K562 (cell line): ENCODE measurements around the gene ADI1. TPM values are rescaled to one million over a fixed set of nuclear protein-coding genes. Genes with fewer than 3 reads are reported as not detected.

ENCODE experiments used
- ATAC-seq: fragments of 200-7000 bp; cut with Tn5 transposase; 3 replicates; pipeline ENCODE4 v1.9.1; 2020; ENCODE audit warnings: moderate library complexity
- BruUV-seq: library from RNA; stranded (reverse); fragments of 400-500 nt; replicated peaks from 2 replicates; lab custom pipeline; 2021; lab: Mats Ljungman, UMichigan
- CTCF ChIA-PET: fragments of 300-600 bp; formaldehyde crosslinking; extraction: SDS; loops from one replicate; lab custom pipeline; 2021; ENCODE audit warnings: low intra/inter-chr PET ratio; lab: Yijun Ruan, JAX
- POLR2A ChIA-PET: fragments of 300-600, 350-650 bp; sonication (Branson Sonifier 250); formaldehyde crosslinking; extraction: SDS; loops from one replicate; lab custom pipeline; 2021; ENCODE audit warnings: antibody characterized with exemption, inconsistent platforms; lab: Yijun Ruan, JAX
- DNase-seq, 4 experiments: peaks; one replicate each; pipeline versions ENCODE4 v3.0.0 to v3.0.0-alpha.2; 2011 to 2018; ENCODE audit warnings: low spot score in 3 of 4, mixed read lengths in 3 of 4; ENCODE audit errors: extremely low read depth in 1 of 4
- FAIRE-seq: peaks from 2 replicates; lab custom pipeline; 2011; peaks lifted over from hg19 to GRCh38; lab: Jason Lieb, UNC
- H2AFZ ChIP-seq: 2 replicates; pipeline ENCODE4 v1.6.0; 2011; ENCODE audit warnings: low read depth, low read length, control low read depth, inconsistent platforms
- H3K27ac ChIP-seq: fragments of 200-600 bp; 3 replicates; pipeline ENCODE4 v1.8.0; 2011; ENCODE audit warnings: low read depth, mild to moderate bottlenecking, control low read depth, inconsistent platforms, low read length, moderate library complexity, mixed read lengths; ENCODE audit errors: extremely low read depth
- H3K27me3 ChIP-seq, 2 experiments: fragments of 300-600 bp in 1 of 2; 2 replicates in 1 of 2; 3 replicates in 1 of 2; pipeline versions ENCODE4 v1.6.0 to v1.8.0; 2011; ENCODE audit warnings: inconsistent platforms in 2 of 2, low read length in 2 of 2, mild to moderate bottlenecking in 1 of 2, mixed read lengths in 1 of 2, moderate library complexity in 1 of 2; ENCODE audit not compliant: control insufficient read depth in 2 of 2, insufficient read depth in 2 of 2
- H3K36me3 ChIP-seq: fragments of 300-600 bp; 3 replicates; pipeline ENCODE4 v1.8.0; 2011; ENCODE audit warnings: mild to moderate bottlenecking, low read length, inconsistent platforms; ENCODE audit not compliant: control insufficient read depth, insufficient read depth
- H3K4me1 ChIP-seq, 2 experiments: fragments of 200-600 bp in 1 of 2; replicated peaks in 1 of 2; 2 replicates in 1 of 2; 3 replicates in 1 of 2; pipeline versions ENCODE4 v1.5.1 to v1.8.0; 2011; ENCODE audit warnings: inconsistent platforms in 2 of 2, low read length in 2 of 2, mild to moderate bottlenecking in 1 of 2, mixed read lengths in 1 of 2, moderate library complexity in 1 of 2; ENCODE audit not compliant: control insufficient read depth in 2 of 2, insufficient read depth in 2 of 2
- H3K4me2 ChIP-seq: 2 replicates; pipeline ENCODE4 v1.6.1; 2011; ENCODE audit warnings: low read length, control low read depth, inconsistent platforms, mixed read lengths; ENCODE audit not compliant: insufficient read depth
- H3K4me3 ChIP-seq: fragments of 200-600 bp; sonication (generic), shearing (Covaris generic); 2 replicates; pipeline ENCODE4 v1.5.1; 2016; ENCODE audit warnings: control low read depth, inconsistent platforms
- H3K79me2 ChIP-seq: fragments of 200-600 bp; 3 replicates; pipeline ENCODE4 v1.8.0; 2011; ENCODE audit warnings: low read length, inconsistent platforms; ENCODE audit not compliant: control insufficient read depth, insufficient read depth
- H3K9ac ChIP-seq, 2 experiments: 2 replicates each; pipeline versions ENCODE4 v1.6.0 to v1.6.1; 2011; ENCODE audit warnings: low read depth in 2 of 2, low read length in 2 of 2, control low read depth in 1 of 2, inconsistent platforms in 1 of 2, mild to moderate bottlenecking in 1 of 2, mixed read lengths in 1 of 2; ENCODE audit not compliant: insufficient read depth in 1 of 2
- H3K9me1 ChIP-seq: one replicate; pipeline ENCODE4 v1.6.0; 2011; ENCODE audit warnings: inconsistent platforms, mild to moderate bottlenecking, low read length, moderate library complexity; ENCODE audit not compliant: control insufficient read depth, insufficient read depth
- H3K9me3 ChIP-seq: replicated peaks from 2 replicates; pipeline ENCODE4 v1.5.1; 2011; ENCODE audit warnings: low read depth, low read length, inconsistent platforms; ENCODE audit not compliant: control insufficient read depth, insufficient read depth
- H4K20me1 ChIP-seq: replicated peaks from 2 replicates; pipeline ENCODE4 v1.6.1; 2011; ENCODE audit warnings: low read length, inconsistent platforms, mixed read lengths; ENCODE audit not compliant: control insufficient read depth, insufficient read depth
- HCFC1 ChIP-seq: IDR thresholded peaks from 2 replicates; pipeline ENCODE4 v1.6.1; 2012; ENCODE audit warnings: low read depth, low read length, improper control_type of control experiment
- IFI16 ChIP-seq: fragments of 250-450 bp; sonication (Bioruptor Pico); IDR thresholded peaks from 2 replicates; pipeline ENCODE4 v2.1.2; 2022; ENCODE audit warnings: mild to moderate bottlenecking, inconsistent platforms
- SMAD3 ChIP-seq: fragments of 450-650 bp; formaldehyde crosslinking; conservative IDR thresholded peaks from 2 replicates; pipeline ENCODE4 v1.4.0; 2020; ENCODE audit warnings: mild to moderate bottlenecking
- XRCC4 ChIP-seq: IDR thresholded peaks from one replicate; pipeline ENCODE4 v1.6.1; 2011; ENCODE audit not compliant: insufficient read depth, insufficient read length; ENCODE audit errors: extremely low read depth
- ZNF41 ChIP-seq: fragments of 250-450 bp; sonication (Bioruptor Pico); conservative IDR thresholded peaks from 2 replicates; pipeline ENCODE4 v1.4.0; 2020; ENCODE audit warnings: mild to moderate bottlenecking
- ZNF551 ChIP-seq: fragments of 250-450 bp; sonication (Bioruptor Pico); IDR thresholded peaks from 2 replicates; pipeline ENCODE4 v1.5.0; 2021; ENCODE audit warnings: mild to moderate bottlenecking, moderate library complexity
- WGBS: fragments of 100-300 bp; shearing (Covaris generic); methylation state at CpG from one replicate; pipeline ENCODE4 v1.1.6; 2016; ENCODE audit warnings: low coverage, mixed read lengths; ENCODE audit not compliant: insufficient coverage; ENCODE audit errors: missing lambda C conversion rate; 5-methylcytosine and 5-hydroxymethylcytosine counted together
- in situ Hi-C: fragments of 300-500 bp; cut with MboI; formaldehyde crosslinking; loops from 4 replicates; pipeline ENCODE4 v1.15.0; 2018; ENCODE audit warnings: inconsistent platforms, mixed read lengths
- intact Hi-C: fragments of 100-400 bp; cut with micrococcal nuclease; formaldehyde crosslinking; loops from 2 replicates; pipeline ENCODE4 v1.14.2; 2022
- polyA plus RNA-seq, 8 experiments: library from polyadenylated mRNA; depleted of rRNA in 4 of 8; stranded (reverse) in 5 of 8; unstranded in 3 of 8; fragments of >200 nt; fragmentation: Nextera tagmentation in 2 of 8; fragmentation: Illumina TruSeq in 1 of 8; extraction: Ambion mirVana in 2 of 8; extraction: Trizol in 1 of 8; gene quantifications; 2 replicates each; pipeline versions ENCODE4 v1.2.1 to v1.2.3, GENCODE V29; 2011 to 2014; ENCODE audit warnings: inconsistent platforms in 1 of 8, missing spikeins in 1 of 8
- total RNA-seq, 7 experiments: library from RNA; depleted of rRNA in 6 of 7; stranded (reverse); fragments of >200 nt in 6 of 7; fragmentation: Illumina TruSeq in 2 of 7; extraction: Trizol in 2 of 7; gene quantifications; 2 replicates each; pipeline versions ENCODE4 v1.2.1 to v1.2.3, GENCODE V29; 2011 to 2021; ENCODE audit warnings: low replicate concordance in 1 of 7
- TF ChIP-seq, protein P1 (sequence below): sonication (generic); formaldehyde crosslinking; IDR thresholded peaks from 2 replicates; pipeline ENCODE4 v1.8.1; 2023; ENCODE audit warnings: mild to moderate bottlenecking, missing genetic modification reagents

The ADI1 gene
- total and polyA plus RNA-seq, 9 of the 15 experiments (the other 6 are each of a cell fraction or from before 2014, with no cell fraction given) = 6.1 to 51.0 (median 27.1) TPM

DNA sequence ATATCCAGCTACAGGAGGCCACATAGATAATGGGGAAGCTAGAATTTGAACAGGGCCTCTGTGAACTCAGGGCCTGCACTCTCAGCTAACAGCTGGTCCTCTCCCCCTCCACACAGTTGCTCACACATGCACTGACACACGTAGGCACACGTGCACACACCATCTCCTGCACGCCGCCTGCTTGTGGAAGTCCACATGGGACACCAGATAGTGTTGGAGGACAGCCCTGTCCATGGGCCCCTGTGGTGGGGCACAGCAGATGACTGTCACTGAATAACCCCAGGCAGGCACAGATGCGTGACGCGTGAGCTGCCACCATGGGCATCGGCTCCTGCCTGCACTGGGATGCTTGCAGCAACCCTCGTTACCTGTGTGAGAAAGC lies 52.9 kb downstream of the ADI1 start:
- intact Hi-C loops (no loop called here), in situ Hi-C loops (no loop called here)
- Histone ChIP-seq H3K79me2 (no peaks in the 10 kb centered on the region), H3K27ac (no peak overlapping the region), H2AFZ (no peak overlapping the region), H3K4me3 (no peak overlapping the region), H3K9ac (peak overlapping the region in 1 of 2 experiments; percentile 45; a peak in 1 of 4 replicates), H3K9me3 (no peaks in the 10 kb centered on the region), H4K20me1 (0 out of 2 replicates have a peak, but pooled peaks cover 4% of the 10 kb centered on the region), H3K4me2 (no peak overlapping the region), H3K9me1 (no peaks in the 10 kb centered on the region), H3K36me3 (peaks cover 69% of the 10 kb centered on the region; the same call in 1 of the 3 replicates), H3K4me1 (peaks cover 0 to 13% of the 10 kb centered on the region in 2 experiments; a peak in 2 of 5 replicates), H3K27me3 (no peaks in the 10 kb centered on the region)
- ChIA-PET POLR2A (interaction anchor here (0.5 kb wide), 1 partner anchor 167 kb away, joined by 4 read pairs; no protein-coding TSS in a partner anchor), CTCF (no interaction called here)
- no peak for TF ChIP-seq ZNF41 (CRISPR knock-in tag)
- WGBS = 91% methylated on average over 9 of the region's 9 CpGs
- ATAC-seq = no peak
- no TSS peak for BruUV-seq
- DNase-seq = no peak
- no peak for FAIRE-seq

DNA sequence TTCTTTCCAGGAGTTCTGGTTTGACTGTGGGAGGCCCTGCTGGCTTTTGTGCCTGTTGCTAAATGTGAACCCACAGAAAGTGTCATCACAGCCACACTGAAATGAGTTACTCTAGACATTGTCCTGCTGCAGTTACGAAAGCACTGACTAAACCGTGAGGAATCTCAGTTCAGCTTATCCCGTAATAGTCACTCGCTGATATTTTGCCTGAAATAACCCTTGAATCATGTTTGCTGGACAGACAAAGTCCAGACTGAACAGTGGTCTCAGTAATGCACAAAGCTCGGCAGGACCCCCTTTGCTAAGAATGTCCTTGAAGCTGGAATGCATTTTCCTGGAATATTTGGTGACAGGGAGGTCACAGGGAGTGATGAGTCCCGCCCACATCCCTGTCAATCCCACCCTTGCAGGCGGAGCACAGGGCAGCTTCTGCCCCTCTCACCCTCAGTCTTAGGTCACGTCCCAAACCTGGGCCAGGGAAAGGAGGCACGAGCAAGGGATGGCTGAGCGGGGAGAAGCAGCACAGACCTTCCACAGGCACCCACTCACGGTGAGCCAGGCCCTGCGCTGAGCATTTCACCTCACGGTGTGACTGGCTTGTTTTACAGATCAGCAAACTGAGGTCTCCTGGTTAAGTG lies 53.4 kb downstream of the ADI1 start:
- BruUV-seq = no TSS peak
- intact Hi-C loops (no loop called here), in situ Hi-C loops (no loop called here)
- no peaks in the 10 kb centered on the region for H3K9me1 ChIP-seq
- ChIA-PET CTCF (no interaction called here), POLR2A (interaction anchor here (0.5 to 0.6 kb wide), 4 partner anchors 14 to 612 kb away, joined by 3 to 4 read pairs (median 4); no protein-coding TSS in a partner anchor)
- H3K9me3 ChIP-seq = no peaks in the 10 kb centered on the region
- no peaks in the 10 kb centered on the region for H3K79me2 ChIP-seq
- no peak overlapping the region for H3K4me3 ChIP-seq
- no peak overlapping the region for H3K27ac ChIP-seq
- H3K27me3 ChIP-seq = no peaks in the 10 kb centered on the region
- ATAC-seq (no peak), DNase-seq (no peak), FAIRE-seq (no peak)
- WGBS = 88% methylated on average over 13 of the region's 13 CpGs
- no peak overlapping the region for H3K4me2 ChIP-seq
- TF ChIP-seq XRCC4 (no peak), ZNF551 (CRISPR knock-in tag) (no peak), HCFC1 (no peak), IFI16 (CRISPR knock-in tag) (no peak), SMAD3 (CRISPR knock-in tag) (no peak)
- TF ChIP-seq, protein P1, sequence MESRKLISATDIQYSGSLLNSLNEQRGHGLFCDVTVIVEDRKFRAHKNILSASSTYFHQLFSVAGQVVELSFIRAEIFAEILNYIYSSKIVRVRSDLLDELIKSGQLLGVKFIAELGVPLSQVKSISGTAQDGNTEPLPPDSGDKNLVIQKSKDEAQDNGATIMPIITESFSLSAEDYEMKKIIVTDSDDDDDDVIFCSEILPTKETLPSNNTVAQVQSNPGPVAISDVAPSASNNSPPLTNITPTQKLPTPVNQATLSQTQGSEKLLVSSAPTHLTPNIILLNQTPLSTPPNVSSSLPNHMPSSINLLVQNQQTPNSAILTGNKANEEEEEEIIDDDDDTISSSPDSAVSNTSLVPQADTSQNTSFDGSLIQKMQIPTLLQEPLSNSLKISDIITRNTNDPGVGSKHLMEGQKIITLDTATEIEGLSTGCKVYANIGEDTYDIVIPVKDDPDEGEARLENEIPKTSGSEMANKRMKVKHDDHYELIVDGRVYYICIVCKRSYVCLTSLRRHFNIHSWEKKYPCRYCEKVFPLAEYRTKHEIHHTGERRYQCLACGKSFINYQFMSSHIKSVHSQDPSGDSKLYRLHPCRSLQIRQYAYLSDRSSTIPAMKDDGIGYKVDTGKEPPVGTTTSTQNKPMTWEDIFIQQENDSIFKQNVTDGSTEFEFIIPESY (CRISPR knock-in tag) = no peak
- no peak overlapping the region for H3K9ac ChIP-seq
- H3K36me3 ChIP-seq = peaks cover 65% of the 10 kb centered on the region; the same call in 1 of the 3 replicates
- H2AFZ ChIP-seq = no peak overlapping the region
- H3K4me1 ChIP-seq = peaks cover 0 to 17% of the 10 kb centered on the region in 2 experiments; a peak in 2 of 5 replicates
- 0 out of 2 replicates have a peak, but pooled peaks cover 4% of the 10 kb centered on the region for H4K20me1 ChIP-seq
